Tibial artery (tissue), 4 donors: ENCODE measurements around the gene MCC.
A peak's percentile ranks its signal among the peaks of the same experiment; 100 is the strongest.

Experiments
- DNase-seq, 2 donors: peaks; one replicate each; pipeline ENCODE4 v3.0.0-alpha.2; 2019
- H3K27ac ChIP-seq, 2 donors: fragments of 200-600 bp; sonication (generic) in 1 of 2; 1 replicate in 1 of 2; 2 replicates in 1 of 2; pipeline ENCODE4 v1.5.1; 2018 to 2019; ENCODE audit warnings: mild to moderate bottlenecking in 1 of 2
- H3K27me3 ChIP-seq, 2 donors: fragments of 200-600 bp; sonication (generic) in 1 of 2; one replicate each; pipeline versions ENCODE4 v1.5.1 to v1.6.0; 2016 to 2019
- H3K36me3 ChIP-seq, 3 donors: fragments of 200-600 bp; sonication (generic) in 2 of 3; one replicate each; pipeline ENCODE4 v1.5.1; 2016 to 2019; ENCODE audit warnings: mild to moderate bottlenecking in 2 of 3
- H3K4me1 ChIP-seq, 4 donors: fragments of 200-600 bp; sonication (generic) in 2 of 4; 1 replicate in 3 of 4; 2 replicates in 1 of 4; pipeline ENCODE4 v1.5.1; 2016 to 2019
- H3K4me3 ChIP-seq, 2 donors: fragments of 200-600 bp; sonication (generic) in 1 of 2; 1 replicate in 1 of 2; 2 replicates in 1 of 2; pipeline ENCODE4 v1.5.1; 2018 to 2019; ENCODE audit warnings: mild to moderate bottlenecking in 2 of 2
- H3K9me3 ChIP-seq, 3 donors: fragments of 200-600 bp; sonication (generic) in 1 of 3; one replicate each; pipeline ENCODE4 v1.5.1; 2016 to 2019
- CTCF ChIP-seq, 2 experiments: fragments of 200-600 bp in 1 of 2; fragments of 450-650 bp in 1 of 2; IDR thresholded peaks; one replicate each; pipeline ENCODE4 v1.5.1; 2017 to 2019; ENCODE audit warnings: antibody characterized with exemption in 2 of 2, mild to moderate bottlenecking in 1 of 2, moderate library complexity in 1 of 2
- intact Hi-C: fragments of 100-400 bp; cut with DNase I; formaldehyde crosslinking; loops from one replicate; pipeline ENCODE4 v1.15.0; 2023; ENCODE audit warnings: low total_unique reads

The MCC gene

GRCh38 chr5:113249206-113249605 is 239.0 kb downstream of the MCC start:
- H3K27ac ChIP-seq: no peak overlapping the region
- H3K4me3 ChIP-seq: no peak overlapping the region
- intact Hi-C loops: no loop called here

GRCh38 chr5:113246361-113246870 is 241.8 kb downstream of the MCC start:
- no peaks in the 10 kb centered on the region for H3K27me3 ChIP-seq
- no peaks in the 10 kb centered on the region for H3K9me3 ChIP-seq
- DNase-seq: no peak
- peaks cover 0 to 6% (median 0%) of the 10 kb centered on the region in 4 donors for H3K4me1 ChIP-seq
- peak overlapping the region in 1 of 2 donors; percentile 35 for H3K27ac ChIP-seq
- H3K36me3 ChIP-seq: no peaks in the 10 kb centered on the region
- intact Hi-C loops: no loop called here
- TF ChIP-seq CTCF (IDR thresholded peaks at IDR 0.05): no peak
- peak overlapping the region in 1 of 2 donors; percentile 11 for H3K4me3 ChIP-seq

More at GRCh38 chr5:113249206-113249605, 239.0 kb downstream of the MCC start:
- no peak for TF ChIP-seq CTCF (IDR thresholded peaks at IDR 0.05)
- no peak for DNase-seq
- Histone ChIP-seq H3K27me3 (no peaks in the 10 kb centered on the region), H3K4me1 (peaks cover 0 to 6% (median 0%) of the 10 kb centered on the region in 4 donors), H3K36me3 (no peaks in the 10 kb centered on the region), H3K9me3 (no peaks in the 10 kb centered on the region)

- DNase-seq: no peak
- Histone ChIP-seq H3K27me3 (no peaks in the 10 kb centered on the region), H3K4me1 (peaks cover 0 to 6% (median 0%) of the 10 kb centered on the region in 4 donors), H3K4me3 (no peak overlapping the region), H3K9me3 (no peaks in the 10 kb centered on the region), H3K36me3 (no peaks in the 10 kb centered on the region), H3K27ac (no peak overlapping the region)
- TF ChIP-seq CTCF (IDR thresholded peaks at IDR 0.05): no peak
- intact Hi-C loops: no loop called here
These were observed 242.6 kb downstream of the MCC start for GRCh38 chr5:113245427-113246225.

- no peaks in the 10 kb centered on the region for H3K9me3 ChIP-seq
- no peak overlapping the region for H3K27ac ChIP-seq
- no peak for DNase-seq
- intact Hi-C loops: no loop called here
- H3K4me3 ChIP-seq: no peak overlapping the region
- no peaks in the 10 kb centered on the region for H3K36me3 ChIP-seq
- H3K27me3 ChIP-seq: no peaks in the 10 kb centered on the region
- no peak for TF ChIP-seq CTCF (IDR thresholded peaks at IDR 0.05)
- H3K4me1 ChIP-seq: peaks cover 0 to 1% (median 0%) of the 10 kb centered on the region in 4 donors
These were observed 243.3 kb downstream of the MCC start for GRCh38 chr5:113244966-113245365.

GRCh38 chr5:113243349-113243664 is 244.9 kb downstream of the MCC start:
- no peaks in the 10 kb centered on the region for H3K36me3 ChIP-seq
- intact Hi-C loops: no loop called here
- H3K4me1 ChIP-seq: no peaks in the 10 kb centered on the region
- H3K27ac ChIP-seq: no peak overlapping the region
- H3K4me3 ChIP-seq: no peak overlapping the region
- TF ChIP-seq CTCF (IDR thresholded peaks at IDR 0.05): no peak
- no peak for DNase-seq
- no peaks in the 10 kb centered on the region for H3K27me3 ChIP-seq
- H3K9me3 ChIP-seq: no peaks in the 10 kb centered on the region
